C4-2B (cell line): ENCODE results near the gene HORMAD1.

Experiments used
- H3K27ac ChIP-seq: fragments of 450-650 bp; 2 replicates; pipeline ENCODE4 v1.5.1; 2017
- CTCF ChIP-seq: fragments of 450-650 bp; conservative IDR thresholded peaks from 2 replicates; pipeline ENCODE4 v1.5.1; 2017; ENCODE audit warnings: mild to moderate bottlenecking
- ZFX ChIP-seq: fragments of 450-650 bp; IDR thresholded peaks from 2 replicates; pipeline ENCODE4 v1.6.1; 2017

Gene HORMAD1

GRCh38 chr1:150760013-150760412, 39.3 kb upstream of the HORMAD1 start:
- TF ChIP-seq ZFX = no peak
- no peak for TF ChIP-seq CTCF
- H3K27ac ChIP-seq = no peak overlapping the region

- TF ChIP-seq ZFX (no peak), CTCF (no peak)
Measured at GRCh38 chr1:150753416-150753815, 32.7 kb upstream of the HORMAD1 start.

GRCh38 chr1:150751443-150751842, 30.7 kb upstream of the HORMAD1 start:
- TF ChIP-seq CTCF = no peak
- no peak for TF ChIP-seq ZFX
- H3K27ac ChIP-seq = no peak overlapping the region

More at GRCh38 chr1:150753416-150753815, 32.7 kb upstream of the HORMAD1 start:
- H3K27ac ChIP-seq = no peak overlapping the region

GRCh38 chr1:150749720-150750311, 29.1 kb upstream of the HORMAD1 start:
- no peak overlapping the region for H3K27ac ChIP-seq
- TF ChIP-seq CTCF (no peak), ZFX (no peak)

GRCh38 chr1:150748878-150749719, 28.4 kb upstream of the HORMAD1 start:
- TF ChIP-seq CTCF = no peak
- no peak for TF ChIP-seq ZFX
- no peak overlapping the region for H3K27ac ChIP-seq

GRCh38 chr1:150730130-150730721, 9.5 kb upstream of the HORMAD1 start:
- no peak for TF ChIP-seq ZFX
- no peak for TF ChIP-seq CTCF

GRCh38 chr1:150724336-150724735, 3.6 kb upstream of the HORMAD1 start:
- no peak overlapping the region for H3K27ac ChIP-seq
- no peak for TF ChIP-seq CTCF
- TF ChIP-seq ZFX = no peak

More at GRCh38 chr1:150730130-150730721, 9.5 kb upstream of the HORMAD1 start:
- H3K27ac ChIP-seq = no peak overlapping the region
